K562 (cell line): Measurements from ENCODE around the gene MLH3.

Experiments used
- E2F3 ChIP-seq: fragments of 250-450 bp; sonication (Bioruptor Pico); IDR thresholded peaks from 2 replicates; pipeline ENCODE4 v1.4.0; 2020; ENCODE audit warnings: mild to moderate bottlenecking
- EZH2 ChIP-seq: IDR thresholded peaks from 2 replicates; pipeline ENCODE4 v1.6.1; 2012; ENCODE audit warnings: low read depth, mild to moderate bottlenecking, inconsistent platforms, low read length, borderline replicate concordance
- FOXM1 ChIP-seq, 2 experiments: fragments of 450-650 bp in 1 of 2; sonication (generic) in 1 of 2; formaldehyde crosslinking in 1 of 2; IDR thresholded peaks; 2 replicates each; pipeline versions ENCODE4 v1.6.1 to v1.9.0; 2017 to 2022; ENCODE audit warnings: low read depth in 2 of 2, mild to moderate bottlenecking in 2 of 2, missing genetic modification reagents in 1 of 2, moderate library complexity in 1 of 2
- GATAD2B ChIP-seq: fragments of 450-650 bp; IDR thresholded peaks from 2 replicates; pipeline ENCODE4 v1.6.1; 2017; ENCODE audit warnings: mild to moderate bottlenecking, borderline replicate concordance
- JUNB ChIP-seq: fragments of 450-650 bp; formaldehyde crosslinking; conservative IDR thresholded peaks from 2 replicates; pipeline ENCODE4 v1.4.0; 2020; ENCODE audit warnings: mild to moderate bottlenecking
- KLF1 ChIP-seq: fragments of 450-650 bp; IDR thresholded peaks from 2 replicates; pipeline ENCODE4 v1.6.1; 2016; ENCODE audit warnings: missing genetic modification characterization, missing compliant biosample characterization
- MAX ChIP-seq: sonication (generic); formaldehyde crosslinking; IDR thresholded peaks from 2 replicates; pipeline ENCODE4 v1.9.0; 2022; ENCODE audit warnings: mild to moderate bottlenecking, missing genetic modification reagents
- NUFIP1 ChIP-seq: fragments of 450-650 bp; IDR thresholded peaks from 2 replicates; pipeline ENCODE4 v1.6.1; 2018; ENCODE audit not compliant: partially characterized antibody
- TEAD1 ChIP-seq, 2 experiments: fragments of 450-650 bp in 1 of 2; sonication (generic) in 1 of 2; formaldehyde crosslinking; IDR thresholded peaks; 2 replicates each; pipeline versions ENCODE4 v1.4.0 to v1.8.0; 2020 to 2022; ENCODE audit warnings: mild to moderate bottlenecking in 2 of 2, missing genetic modification reagents in 1 of 2
- TGIF2 ChIP-seq: sonication (generic); formaldehyde crosslinking; IDR thresholded peaks from 2 replicates; pipeline ENCODE4 v1.8.1; 2022; ENCODE audit warnings: mild to moderate bottlenecking, missing genetic modification reagents, moderate library complexity
- ZBTB7A ChIP-seq: IDR thresholded peaks from 2 replicates; pipeline ENCODE4 v1.6.1; 2011; ENCODE audit warnings: low read depth, mild to moderate bottlenecking, low read length, moderate library complexity, borderline replicate concordance; ENCODE audit not compliant: control insufficient read depth
- ZNF79 ChIP-seq: fragments of 250-450 bp; sonication (Bioruptor Pico); IDR thresholded peaks from 2 replicates; pipeline ENCODE4 v1.4.0; 2020; ENCODE audit warnings: low read depth, mild to moderate bottlenecking, moderate library complexity

GRCh38 chr14:75025082-75025481 lies 26.2 kb downstream of the MLH3 start:
- TF ChIP-seq GATAD2B (no peak), ZBTB7A (no peak), MAX (CRISPR knock-in tag) (no peak), KLF1 (tag) (no peak), E2F3 (no peak), ZNF79 (CRISPR knock-in tag) (no peak), FOXM1 (IDR thresholded peaks at IDR 0.05; ENCODE audit: low read depth) (no peak), FOXM1 (CRISPR knock-in tag; IDR thresholded peaks at IDR 0.05; ENCODE audit: low read depth) (no peak), TGIF2 (CRISPR knock-in tag) (no peak), TEAD1 (CRISPR knock-in tag; IDR thresholded peaks at IDR 0.05) (no peak), JUNB (CRISPR knock-in tag) (no peak), NUFIP1 (no peak), EZH2 (no peak)
